Suprapubic skin (tissue), 4 donors: ENCODE data around the gene TOM1L2. TPM values are rescaled to one million over a fixed set of nuclear protein-coding genes. Genes with fewer than 3 reads are reported as not detected.

Experiments used
- DNase-seq, 2 donors: peaks; one replicate each; pipeline ENCODE4 v3.0.0-alpha.2; 2019; ENCODE audit warnings: low spot score in 2 of 2
- H3K27ac ChIP-seq: fragments of 200-600 bp; sonication (generic); one replicate; pipeline ENCODE4 v1.5.1; 2019
- H3K27me3 ChIP-seq: fragments of 200-600 bp; sonication (generic); one replicate; pipeline ENCODE4 v1.5.1; 2019
- H3K36me3 ChIP-seq: fragments of 200-600 bp; sonication (generic); one replicate; pipeline ENCODE4 v1.5.1; 2019
- H3K4me1 ChIP-seq: fragments of 200-600 bp; sonication (generic); one replicate; pipeline ENCODE4 v1.5.1; 2019
- H3K4me3 ChIP-seq: fragments of 200-600 bp; sonication (generic); one replicate; pipeline ENCODE4 v1.5.1; 2019; ENCODE audit warnings: mild to moderate bottlenecking
- H3K9me3 ChIP-seq: fragments of 200-600 bp; sonication (generic); one replicate; pipeline ENCODE4 v1.5.1; 2019
- CTCF ChIP-seq, 2 donors: fragments of 200-600 bp in 1 of 2; fragments of 450-650 bp in 1 of 2; sonication (generic) in 1 of 2; IDR thresholded peaks; one replicate each; pipeline ENCODE4 v1.5.1; 2016 to 2019; ENCODE audit warnings: antibody characterized with exemption in 2 of 2, mild to moderate bottlenecking in 1 of 2, moderate library complexity in 1 of 2
- EP300 ChIP-seq: sonication (generic); formaldehyde crosslinking; IDR thresholded peaks from one replicate; pipeline ENCODE4 v1.6.1; 2017; ENCODE audit warnings: antibody characterized with exemption
- POLR2A ChIP-seq, 2 donors: fragments of 450-650 bp; IDR thresholded peaks; one replicate each; pipeline ENCODE4 v1.6.1; 2017; ENCODE audit warnings: antibody characterized with exemption in 2 of 2, mild to moderate bottlenecking in 2 of 2, moderate library complexity in 2 of 2
- POLR2AphosphoS5 ChIP-seq, 3 donors: sonication (generic); formaldehyde crosslinking; IDR thresholded peaks; one replicate each; pipeline ENCODE4 v1.6.1; 2017; ENCODE audit warnings: antibody characterized with exemption in 3 of 3
- WGBS: methylation state at CpG from one replicate; pipeline ENCODE4 v1.1.5; 2018; 5-methylcytosine and 5-hydroxymethylcytosine counted together
- total RNA-seq, 4 donors: library from RNA; depleted of rRNA; stranded (reverse); fragments of >200 nt; gene quantifications; one replicate each; pipeline ENCODE4 v1.1.0, GENCODE V29; 2016

TOM1L2 gene
- total RNA-seq, 4 donors from 2014 or later = 128 to 259 (median 162) TPM

GRCh38 chr17:17873450-17873991, 98.7 kb downstream of the TOM1L2 start:
- Histone ChIP-seq H3K36me3 (peaks cover 19% of the 10 kb centered on the region), H3K4me1 (peaks cover 46% of the 10 kb centered on the region)
- TF ChIP-seq EP300 (no peak), POLR2A (IDR thresholded peaks at IDR 0.05) (no peak), POLR2AphosphoS5 (IDR thresholded peaks at IDR 0.05) (no peak), CTCF (IDR thresholded peaks at IDR 0.05) (no peak)

GRCh38 chr17:17872547-17873345, 99.5 kb downstream of the TOM1L2 start:
- TF ChIP-seq EP300 (no peak), POLR2AphosphoS5 (IDR thresholded peaks at IDR 0.05) (no peak), CTCF (IDR thresholded peaks at IDR 0.05) (no peak), POLR2A (IDR thresholded peaks at IDR 0.05) (no peak)
- Histone ChIP-seq H3K27ac (no peak overlapping the region), H3K4me1 (peaks cover 43% of the 10 kb centered on the region), H3K36me3 (peaks cover 25% of the 10 kb centered on the region), H3K4me3 (no peak overlapping the region), H3K9me3 (no peaks in the 10 kb centered on the region), H3K27me3 (no peaks in the 10 kb centered on the region)
- DNase-seq = no peak
- WGBS = 76% methylated on average over 7 of the region's 9 CpGs

More at GRCh38 chr17:17873450-17873991, 98.7 kb downstream of the TOM1L2 start:
- H3K9me3 ChIP-seq = no peaks in the 10 kb centered on the region
- no peak overlapping the region for H3K27ac ChIP-seq
- no peak for DNase-seq
- no peaks in the 10 kb centered on the region for H3K27me3 ChIP-seq
- H3K4me3 ChIP-seq = no peak overlapping the region
- 87% methylated on average over 8 of the region's 8 CpGs for WGBS

DNA sequence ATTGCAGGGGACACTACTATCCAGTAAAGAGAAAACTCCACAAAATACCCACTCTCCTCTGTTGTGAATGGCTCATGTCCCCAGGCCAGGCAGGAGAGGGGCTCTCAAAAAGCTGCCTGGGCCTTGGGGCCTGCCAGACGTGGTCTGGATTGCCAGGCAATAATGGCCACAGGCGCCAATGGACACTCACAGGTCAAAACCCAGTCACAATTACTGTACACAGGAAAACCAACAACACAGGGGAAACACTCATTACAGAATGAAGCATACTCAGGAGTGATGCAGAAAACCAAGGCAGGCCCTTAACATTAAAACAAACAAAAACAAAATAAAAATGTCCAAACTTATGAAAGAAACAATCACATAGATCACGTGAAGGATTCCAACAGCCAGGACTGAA, 100.3 kb downstream of the TOM1L2 start:
- H3K9me3 ChIP-seq = no peaks in the 10 kb centered on the region
- peaks cover 37% of the 10 kb centered on the region for H3K4me1 ChIP-seq
- DNase-seq = no peak
- TF ChIP-seq POLR2AphosphoS5 (IDR thresholded peaks at IDR 0.05) (no peak), CTCF (IDR thresholded peaks at IDR 0.05) (no peak), EP300 (no peak), POLR2A (IDR thresholded peaks at IDR 0.05) (no peak)
- no peak overlapping the region for H3K4me3 ChIP-seq
- WGBS = 88% methylated on average over 3 of the region's 3 CpGs
- no peak overlapping the region for H3K27ac ChIP-seq
- H3K36me3 ChIP-seq = peaks cover 32% of the 10 kb centered on the region
- no peaks in the 10 kb centered on the region for H3K27me3 ChIP-seq

DNA sequence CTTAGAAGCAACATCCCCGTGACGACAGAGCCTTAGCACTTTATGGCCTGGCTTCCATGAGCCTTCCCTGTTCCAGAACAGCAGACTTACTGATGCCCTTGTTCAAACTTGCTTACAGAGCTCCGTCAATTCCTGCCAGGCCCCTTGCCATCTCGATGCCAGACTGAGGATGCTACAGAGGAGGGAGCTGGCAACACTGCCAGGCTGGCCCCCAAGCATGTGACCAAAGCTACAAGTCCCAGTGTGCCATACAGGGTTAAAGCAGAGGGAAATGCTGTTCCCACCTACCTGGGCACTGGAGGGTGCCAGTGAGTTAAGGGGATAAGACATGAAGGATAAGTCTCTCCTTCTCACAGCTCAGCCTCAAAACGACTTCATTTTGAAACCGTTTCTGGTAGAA, 102.0 kb downstream of the TOM1L2 start:
- no peak for DNase-seq
- peaks cover 32% of the 10 kb centered on the region for H3K36me3 ChIP-seq

DNA sequence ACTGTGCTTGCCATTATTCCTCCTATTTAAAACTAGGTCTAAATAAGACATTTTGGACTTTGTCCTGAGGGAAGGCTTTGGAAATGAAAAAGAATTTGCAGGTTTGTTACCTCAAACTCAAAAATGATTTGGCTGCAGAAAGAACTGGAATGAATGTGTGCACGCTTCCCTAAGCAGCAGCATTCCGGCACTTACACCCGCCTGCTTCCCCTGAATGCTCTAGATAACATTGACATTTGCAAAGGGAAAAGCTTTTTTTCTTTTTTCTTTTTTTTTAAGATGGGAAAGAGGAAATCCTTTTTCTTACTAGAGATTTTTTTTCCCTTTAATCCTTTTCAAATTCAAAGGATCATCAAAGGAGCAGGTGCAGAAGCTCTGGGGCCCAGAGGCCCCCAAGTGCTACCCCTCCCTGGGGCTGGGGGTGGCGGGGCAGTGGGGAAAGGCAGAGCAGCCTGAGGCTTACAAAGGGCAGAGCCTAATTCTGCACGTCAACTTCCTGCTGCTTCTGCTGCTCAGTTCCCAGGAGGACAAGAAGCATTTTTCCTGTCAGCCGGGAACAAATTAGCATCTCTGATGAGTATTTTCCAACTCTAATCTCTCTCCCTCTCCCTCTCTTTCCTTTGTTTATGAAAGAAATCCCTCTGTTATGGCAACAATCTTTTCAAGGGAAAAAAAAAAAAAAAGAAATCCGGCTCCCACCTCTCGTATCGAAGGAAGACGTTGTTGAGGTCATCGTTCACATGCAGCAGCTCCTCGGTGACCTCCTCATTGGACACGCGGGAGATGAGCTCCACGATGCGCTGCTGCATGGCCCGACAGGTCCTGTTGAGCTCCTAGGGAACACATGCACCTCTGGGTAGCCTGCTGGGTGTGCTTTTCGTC, 103.3 kb downstream of the TOM1L2 start:
- no peak for DNase-seq
- peaks cover 35% of the 10 kb centered on the region for H3K36me3 ChIP-seq
- TF ChIP-seq CTCF (IDR thresholded peaks at IDR 0.05) (no peak), POLR2AphosphoS5 (IDR thresholded peaks at IDR 0.05) (no peak), EP300 (no peak)
- no peak overlapping the region for H3K4me3 ChIP-seq
- no peaks in the 10 kb centered on the region for H3K9me3 ChIP-seq
- WGBS = 56% methylated on average over 18 of the region's 18 CpGs
- no peaks in the 10 kb centered on the region for H3K27me3 ChIP-seq
- H3K4me1 ChIP-seq = peaks cover 27% of the 10 kb centered on the region
- peak overlapping the region; percentile 54 for H3K27ac ChIP-seq

More for the DNA sequence above, 102.0 kb downstream of the TOM1L2 start:
- Histone ChIP-seq H3K4me1 (peaks cover 27% of the 10 kb centered on the region), H3K9me3 (no peaks in the 10 kb centered on the region), H3K27ac (peak overlapping the region; percentile 54), H3K4me3 (no peak overlapping the region), H3K27me3 (no peaks in the 10 kb centered on the region)
- 67% methylated on average over 6 of the region's 6 CpGs for WGBS
- no peak for TF ChIP-seq POLR2AphosphoS5 (IDR thresholded peaks at IDR 0.05)
